ENCODE measurements around the gene SNX2. TPM values are rescaled to one million over a fixed set of nuclear protein-coding genes. Genes with fewer than 3 reads are reported as not detected.
A peak's percentile ranks its signal among the peaks of the same experiment; 100 is the strongest.

The SNX2 gene
- 72.7 and 75.6 TPM in 2 replicates for total RNA-seq
- long read RNA-seq, transcript SNX2-201 (15 exons, 2,128 nt) = major isoform, 399 of 493 reads
- long read RNA-seq, partial matches to known transcripts = 65 of 493 reads
- long read RNA-seq, other reads (novel, unspliced or antisense) = 28 of 493 reads

- TF ChIP-seq CTCF (conservative IDR thresholded peaks at IDR 0.05) = peak; percentile 52
- Mint-ChIP-seq H3K4me3 (peak within 1 kb of the TSS; percentile 95), H3K4me1 (peaks cover 23% of the 10 kb centered on the region), H3K27me3 (ENCODE audit: low read depth) (peaks cover 2% of the 10 kb centered on the region), H3K27ac (ENCODE audit: unreplicated experiment) (peak within 1 kb of the TSS; percentile 95), H3K36me3 (ENCODE audit: low read depth) (peaks cover under 1% of the 10 kb centered on the region), H3K9me3 (no peaks in the 10 kb centered on the region)
- DNase-seq (ENCODE audit: low read depth, low spot score) = peak; percentile 88
Observed at GRCh38 chr5:122774861-122775549, at the start of gene SNX2. SNX2 (plus strand) TSS chr5:122775080; CDS start chr5:122775104, 24 bp downstream.

GRCh38 chr5:122727112-122727541 is 47.8 kb upstream of the SNX2 start:
- no peak for TF ChIP-seq CTCF (conservative IDR thresholded peaks at IDR 0.05)
- Mint-ChIP-seq H3K27me3 (ENCODE audit: low read depth) (no peaks in the 10 kb centered on the region), H3K4me1 (no peaks in the 10 kb centered on the region), H3K27ac (ENCODE audit: unreplicated experiment) (no peak overlapping the region), H3K9me3 (peaks cover 9% of the 10 kb centered on the region), H3K36me3 (ENCODE audit: low read depth) (no peaks in the 10 kb centered on the region), H3K4me3 (no peak overlapping the region)
- DNase-seq (ENCODE audit: low read depth, low spot score) = no peak

- no peaks in the 10 kb centered on the region for H3K36me3 Mint-ChIP-seq (ENCODE audit: low read depth)
- peaks cover 9% of the 10 kb centered on the region for H3K9me3 Mint-ChIP-seq
- no peak for TF ChIP-seq CTCF (conservative IDR thresholded peaks at IDR 0.05)
- H3K4me3 Mint-ChIP-seq = no peak overlapping the region
- H3K27me3 Mint-ChIP-seq (ENCODE audit: low read depth) = no peaks in the 10 kb centered on the region
- H3K27ac Mint-ChIP-seq (ENCODE audit: unreplicated experiment) = no peak overlapping the region
- no peak for DNase-seq (ENCODE audit: low read depth, low spot score)
- no peaks in the 10 kb centered on the region for H3K4me1 Mint-ChIP-seq
Observed at GRCh38 chr5:122730037-122730436, 44.8 kb upstream of the SNX2 start.

GRCh38 chr5:122730456-122730855 is 44.4 kb upstream of the SNX2 start:
- no peak overlapping the region for H3K27ac Mint-ChIP-seq (ENCODE audit: unreplicated experiment)

More at GRCh38 chr5:122730456-122730855, 44.4 kb upstream of the SNX2 start:
- Mint-ChIP-seq H3K9me3 (peaks cover 10% of the 10 kb centered on the region), H3K36me3 (ENCODE audit: low read depth) (no peaks in the 10 kb centered on the region), H3K4me1 (no peaks in the 10 kb centered on the region), H3K4me3 (no peak overlapping the region), H3K27me3 (ENCODE audit: low read depth) (no peaks in the 10 kb centered on the region)
- no peak for TF ChIP-seq CTCF (conservative IDR thresholded peaks at IDR 0.05)
- no peak for DNase-seq (ENCODE audit: low read depth, low spot score)

Data from neural crest cell (in vitro differentiated cells).